GM18870 (cell line): ENCODE data around the gene THOC5.

Source experiments
- ATAC-seq: cut with Tn5 transposase; IDR thresholded peaks from one replicate; pipeline ENCODE4 v1.9.1; 2021; ENCODE audit warnings: moderate library complexity; ENCODE audit not compliant: unreplicated experiment

The THOC5 gene

DNA sequence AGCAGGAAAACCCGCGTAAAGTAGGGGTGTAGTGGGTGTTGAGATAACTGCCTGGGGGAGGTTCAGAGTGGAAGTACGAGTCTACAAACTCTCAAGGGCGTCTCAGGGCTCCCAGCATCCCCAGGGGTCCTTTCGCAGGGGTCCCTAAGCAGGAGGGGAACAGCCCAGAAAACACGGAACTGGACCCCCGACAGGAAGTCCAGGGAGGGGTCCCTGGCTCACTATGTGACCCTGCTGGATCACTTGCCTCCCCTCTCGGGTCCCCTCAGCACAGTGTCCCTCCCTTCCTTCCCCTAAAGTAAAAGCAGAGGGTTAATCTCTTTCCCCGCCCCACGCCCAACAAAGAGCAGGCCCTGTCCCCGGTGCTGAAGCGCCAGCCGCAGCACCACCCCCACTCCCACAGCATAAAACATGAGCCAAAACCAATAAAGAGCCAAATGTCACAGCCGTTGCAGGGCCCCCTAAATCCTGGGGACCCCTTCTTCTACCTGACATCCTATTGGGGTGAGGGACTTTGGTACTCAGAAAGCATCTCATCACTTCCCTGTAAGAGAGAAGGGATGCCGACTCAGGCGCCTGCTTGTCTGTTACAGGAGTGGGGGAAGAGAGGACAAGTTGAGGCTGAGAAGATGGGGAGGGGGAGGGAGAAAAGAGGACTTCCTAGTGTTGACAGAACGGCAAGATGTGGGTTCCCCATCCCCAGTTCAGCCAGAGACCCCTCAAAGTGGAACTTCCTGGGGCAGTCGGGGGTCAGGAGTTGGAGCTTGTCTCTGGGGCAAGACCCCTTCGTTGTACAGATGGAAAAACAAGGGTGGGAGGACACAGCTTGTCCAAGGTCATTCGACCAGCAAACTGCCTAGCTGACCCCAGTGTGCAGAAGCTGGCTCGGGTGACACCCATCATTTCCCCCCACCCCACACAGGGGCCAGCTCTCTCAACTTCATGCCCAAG is 75.0 kb downstream of the THOC5 start:
- no peak for ATAC-seq

DNA sequence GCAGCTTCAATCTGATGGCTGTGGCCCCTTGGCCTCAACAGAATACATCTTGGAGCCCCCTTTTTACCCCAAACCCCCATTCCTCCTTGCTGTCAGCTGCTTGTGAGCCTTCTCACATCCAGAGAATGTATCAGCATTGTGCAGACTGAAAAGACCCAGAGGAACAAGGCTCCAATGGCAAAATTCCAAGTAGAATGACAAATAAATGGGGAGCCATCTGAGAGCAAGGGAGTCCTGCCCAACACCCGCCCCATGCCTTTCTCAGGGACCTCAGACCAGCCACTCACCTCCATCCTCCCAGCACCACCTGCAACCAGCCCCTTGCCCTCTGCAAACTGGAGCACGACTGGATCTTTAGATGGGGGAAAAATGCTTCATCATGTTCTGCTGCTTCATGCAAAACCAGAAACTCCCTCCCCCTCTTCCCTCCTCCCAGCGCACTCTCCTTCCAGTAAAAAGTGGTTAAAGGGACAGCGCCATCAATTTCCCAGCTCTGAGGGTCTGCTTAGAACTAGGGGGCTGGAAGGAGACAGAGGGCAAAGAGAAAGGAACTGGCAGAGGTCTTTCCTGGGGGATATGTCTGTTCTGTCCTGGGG is 75.7 kb downstream of the THOC5 start:
- no peak for ATAC-seq

GRCh38 chr22:29476116-29476515 is 77.4 kb downstream of the THOC5 start:
- ATAC-seq = no peak

GRCh38 chr22:29475550-29475949 is 78.0 kb downstream of the THOC5 start:
- ATAC-seq = no peak

DNA sequence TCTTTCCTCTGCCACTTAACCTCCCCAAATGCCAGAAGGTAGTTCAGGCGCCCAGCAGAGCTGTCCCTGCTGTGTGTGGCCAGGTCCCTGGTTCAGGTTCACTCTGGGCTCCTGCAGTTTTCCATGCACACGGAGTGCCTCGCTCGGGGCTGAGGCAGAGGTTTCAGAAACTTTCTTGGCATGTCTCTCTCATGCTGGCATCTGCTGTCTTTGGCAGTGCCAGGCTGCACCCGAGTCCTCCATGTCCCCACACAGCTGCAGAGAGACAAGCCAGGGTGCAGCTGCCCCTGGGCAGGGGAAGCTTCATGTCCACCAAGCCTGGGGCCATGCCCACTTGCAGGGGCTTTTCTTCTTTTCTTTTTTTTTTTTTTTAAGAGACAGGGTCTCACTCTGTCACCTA is 80.6 kb downstream of the THOC5 start:
- no peak for ATAC-seq

DNA sequence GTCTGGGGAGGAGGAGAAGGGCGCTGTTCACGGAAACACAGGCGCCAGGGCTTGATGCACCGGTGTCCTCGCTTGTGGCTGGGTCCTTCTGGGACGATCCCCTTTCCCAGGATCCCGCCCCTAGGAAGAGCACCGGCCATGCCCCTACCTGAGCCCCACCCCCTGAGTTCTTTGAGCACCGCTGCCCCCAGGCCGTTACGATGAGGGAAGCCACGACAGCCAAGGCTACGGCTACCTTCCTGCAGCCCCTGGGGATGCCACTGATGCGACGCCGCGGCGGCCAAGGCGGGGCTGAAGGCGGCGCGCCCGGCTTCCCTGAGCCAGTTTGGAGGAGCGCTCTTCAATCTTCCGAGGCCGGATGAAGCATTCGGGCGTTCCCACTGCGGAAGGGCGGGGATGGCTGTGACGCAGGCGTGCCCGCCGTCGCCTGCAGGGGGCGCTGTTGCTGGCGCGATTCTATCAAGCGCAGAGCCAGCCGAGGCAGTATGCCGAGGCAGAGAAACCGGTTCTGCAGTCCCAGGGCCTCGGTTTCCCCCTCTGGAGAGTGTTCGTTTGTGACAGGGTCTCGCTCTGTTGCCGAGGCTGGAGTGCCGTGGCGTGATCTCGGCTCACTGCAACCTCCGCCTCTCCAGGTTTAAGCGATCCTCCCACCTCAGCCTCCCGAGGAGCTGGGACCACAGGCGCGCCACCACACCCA is 83.2 kb downstream of the THOC5 start:
- no peak for ATAC-seq

- no peak for ATAC-seq
Measured at GRCh38 chr22:29469755-29470154, 83.8 kb downstream of the THOC5 start.

GRCh38 chr22:29464581-29464980 is 89.0 kb downstream of the THOC5 start:
- ATAC-seq = no peak

- no peak for ATAC-seq
Measured at GRCh38 chr22:29463629-29464028, 89.9 kb downstream of the THOC5 start.

DNA sequence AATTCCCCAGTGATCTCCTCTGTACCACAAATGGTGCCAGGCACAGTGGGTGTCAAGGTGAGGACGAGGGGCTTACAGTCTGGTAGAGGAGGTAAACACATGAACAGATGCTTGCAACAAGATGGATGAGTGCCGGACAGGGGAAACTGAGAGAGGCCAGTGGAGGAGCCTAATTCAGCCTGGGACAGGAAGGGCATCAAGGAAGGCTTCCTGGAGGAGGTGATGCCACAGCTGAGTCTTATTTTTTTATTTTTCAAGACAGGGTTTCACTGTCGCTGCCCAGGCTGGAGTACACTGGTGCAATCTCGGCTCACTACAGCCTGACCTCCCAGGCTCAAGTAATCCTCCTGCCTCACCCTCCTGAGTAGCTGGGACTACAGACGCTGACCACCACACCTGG is 92.3 kb downstream of the THOC5 start:
- ATAC-seq = no peak

GRCh38 chr22:29459773-29460172 is 93.8 kb downstream of the THOC5 start:
- ATAC-seq = no peak

DNA sequence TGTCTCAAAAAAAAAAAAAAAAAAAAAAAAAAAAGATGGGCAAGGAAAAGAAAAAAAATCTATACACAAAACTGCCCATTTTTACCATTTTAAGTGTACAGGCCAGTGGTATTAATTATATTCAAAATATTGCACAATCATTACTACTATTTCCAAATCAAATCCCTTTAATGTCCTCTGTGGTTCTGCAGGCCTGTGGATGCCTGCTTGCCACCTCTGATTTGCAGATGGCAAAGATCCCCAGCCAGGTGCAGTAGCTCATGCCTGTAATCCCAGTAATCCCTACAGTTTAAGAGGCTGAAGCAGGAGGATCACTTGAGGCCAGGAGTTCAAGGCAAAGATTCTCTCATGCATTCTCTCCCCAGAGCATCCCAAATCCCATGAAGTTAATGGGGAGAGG is 95.0 kb downstream of the THOC5 start:
- ATAC-seq = no peak

GRCh38 chr22:29457730-29458129 is 95.8 kb downstream of the THOC5 start:
- ATAC-seq = no peak

- ATAC-seq = no peak
Measured at GRCh38 chr22:29456211-29456671, 97.3 kb downstream of the THOC5 start.
